Measurements from ENCODE around the gene DIDO1. TPM values are rescaled to one million over a fixed set of nuclear protein-coding genes. Genes with fewer than 3 reads are reported as not detected.

The DIDO1 gene
- total and polyA plus RNA-seq, 9 of the 15 experiments (the other 6 are each of a cell fraction or from before 2014, with no cell fraction given) = 4.4 to 46.8 (median 31.2) TPM

GRCh38 chr20:62861726-62862336 lies 64.5 kb downstream of the DIDO1 start, which contains the start of gene TCFL5:
TCFL5 (minus strand) TSS chr20:62861822; CDS start chr20:62861670, 152 bp downstream.
- CTCF ChIA-PET (ENCODE audit: low intra/inter-chr PET ratio) = no interaction called here
- BruUV-seq (replicated peaks) = no TSS peak
- ATAC-seq = peak; percentile 96
- peak; percentile 84 for FAIRE-seq
- Histone ChIP-seq H3K9me1 (ENCODE audit: control insufficient read depth, insufficient read depth, low read length) (no peaks in the 10 kb centered on the region), H4K20me1 (replicated peaks; ENCODE audit: control insufficient read depth, insufficient read depth, low read length) (0 out of 2 replicates have a peak, but pooled peaks cover 7% of the 10 kb centered on the region), H3K79me2 (ENCODE audit: control insufficient read depth, insufficient read depth, low read length) (peaks cover 23% of the 10 kb centered on the region), H3K27ac (ENCODE audit: extremely low read depth, low read depth, low read length) (peak within 1 kb of the TSS; percentile 89), H3K4me1 (replicated peaks in 1 of 2; ENCODE audit: control insufficient read depth in 2 of 2, insufficient read depth in 2 of 2, low read length in 2 of 2) (peaks cover 13 to 32% of the 10 kb centered on the region in 2 experiments; a peak in 4 of 5 replicates), H3K4me3 (peak within 1 kb of the TSS; percentile 49), H3K9ac (ENCODE audit: insufficient read depth in 1 of 2, low read depth in 2 of 2, low read length in 2 of 2) (peak within 1 kb of the TSS; percentile 52 to 95; a peak in 3 of 4 replicates), H3K4me2 (ENCODE audit: insufficient read depth, low read length) (peak within 1 kb of the TSS; percentile 82), H3K9me3 (replicated peaks; ENCODE audit: control insufficient read depth, insufficient read depth, low read depth, low read length) (no peaks in the 10 kb centered on the region), H3K27me3 (ENCODE audit: control insufficient read depth in 2 of 2, insufficient read depth in 2 of 2, low read length in 2 of 2) (no peaks in the 10 kb centered on the region), H2AFZ (ENCODE audit: low read depth, low read length) (peak within 1 kb of the TSS; percentile 92), H3K36me3 (ENCODE audit: control insufficient read depth, insufficient read depth, low read length) (peaks cover 22% of the 10 kb centered on the region)
- intact Hi-C loops (cut with micrococcal nuclease) (loop anchor here (1.0 kb wide), 1 partner anchor 11 kb away; no protein-coding TSS in a partner anchor), in situ Hi-C loops (cut with MboI) (no loop called here)
- POLR2A ChIA-PET = interaction anchor here (0.6 to 2.1 kb wide), 7 partner anchors 9 to 89 kb away, joined by 3 to 13 read pairs (median 4); no protein-coding TSS in a partner anchor
- DNase-seq (ENCODE audit: extremely low read depth in 1 of 4, low spot score in 3 of 4) = peak; percentile 92 to 94 (median 93)
- WGBS (ENCODE audit: insufficient coverage, low coverage, missing lambda C conversion rate) = 2% methylated on average over 18 of the region's 70 CpGs
- TF ChIP-seq RBBP5 (IDR thresholded peaks at IDR 0.05; ENCODE audit: borderline replicate concordance, insufficient read depth, low read length, poor library complexity, severe bottlenecking) (no peak), PTTG1 (tag; IDR thresholded peaks at IDR 0.05; ENCODE audit: low read depth) (no peak), MNT (conservative IDR thresholded peaks at IDR 0.05) (peak; percentile 91 to 94), ELF4 (CRISPR knock-in tag; IDR thresholded peaks at IDR 0.05) (0 out of 2 replicates have a peak, but pooled peaks have one; percentile 48), ZNF639 (CRISPR knock-in tag; conservative IDR thresholded peaks at IDR 0.05 in 1 of 2, IDR thresholded peaks at IDR 0.05 in 1 of 2) (peak in 1 of 2 experiments; percentile 32; a peak in 1 of 4 replicates), SMC3 (conservative IDR thresholded peaks at IDR 0.05; ENCODE audit: insufficient read depth, low read depth, low read length) (no peak), ETV5 (CRISPR knock-in tag; IDR thresholded peaks at IDR 0.05; ENCODE audit: low read depth) (no peak), ID3 (CRISPR knock-in tag; IDR thresholded peaks at IDR 0.05) (no peak), ID3 (tag; IDR thresholded peaks at IDR 0.05) (no peak), GTF2E2 (tag; IDR thresholded peaks at IDR 0.05) (no peak), KAT2B (IDR thresholded peaks at IDR 0.05; ENCODE audit: low read depth, low read length) (no peak), SIX5 (IDR thresholded peaks at IDR 0.05; ENCODE audit: borderline replicate concordance in 1 of 2, insufficient read depth in 1 of 2, low read depth in 1 of 2, low read length in 2 of 2) (no peak), ZKSCAN8 (CRISPR knock-in tag; IDR thresholded peaks at IDR 0.05) (no peak), ZBTB49 (CRISPR knock-in tag; IDR thresholded peaks at IDR 0.05; ENCODE audit: borderline replicate concordance) (no peak)

Data from K562 (cell line).